Activated T-helper 2 cell treated with anti-CD3 and anti-CD28 coated beads, Interferon-gamma antibody, Interleukin-2, Interleukin-4, amounts not matched to agents 10 μg/mL and 5 μg/mL and 100 μg/mL, durations not matched to agents 14 hours and 24 hours and 36 hours (primary cell): ENCODE data around the gene GNG11. TPM values are rescaled to one million over a fixed set of nuclear protein-coding genes. Genes with fewer than 3 reads are reported as not detected.
"Not testable (repeated sequence)": the region's sequence is repeated elsewhere in the genome, so short reads cannot be mapped to it uniquely, and the experiment has no call there.

ENCODE experiments used
- DNase-seq: peaks from one replicate; pipeline ENCODE4 v3.0.0; 2021; ENCODE audit warnings: low spot score
- H3K27ac Mint-ChIP-seq: one replicate; pipeline ENCODE4 v1.8.0; 2021; ENCODE audit warnings: mixed read lengths
- H3K27me3 Mint-ChIP-seq: one replicate; pipeline ENCODE4 v1.8.0; 2021; ENCODE audit warnings: low read depth, mixed read lengths
- H3K36me3 Mint-ChIP-seq: one replicate; pipeline ENCODE4 v1.8.0; 2021; ENCODE audit warnings: low read depth, mixed read lengths
- H3K4me1 Mint-ChIP-seq: one replicate; pipeline ENCODE4 v1.8.0; 2021; ENCODE audit warnings: low read depth, mixed read lengths
- H3K4me3 Mint-ChIP-seq: one replicate; pipeline ENCODE4 v1.8.0; 2021; ENCODE audit warnings: low read depth, mild to moderate bottlenecking, moderate library complexity, mixed read lengths
- H3K9me3 Mint-ChIP-seq: one replicate; pipeline ENCODE4 v1.8.0; 2021; ENCODE audit warnings: mixed read lengths
- intact Hi-C: fragments of 100-400 bp; cut with micrococcal nuclease; formaldehyde crosslinking; loops from one replicate; pipeline ENCODE4 v1.15.1; 2023
- total RNA-seq: library from RNA; stranded (reverse); gene quantifications from 2 replicates; pipeline ENCODE4 v1.2.3, GENCODE V29; 2022

Gene GNG11
- total RNA-seq, 1 donor from 2014 or later, result not detected

DNA sequence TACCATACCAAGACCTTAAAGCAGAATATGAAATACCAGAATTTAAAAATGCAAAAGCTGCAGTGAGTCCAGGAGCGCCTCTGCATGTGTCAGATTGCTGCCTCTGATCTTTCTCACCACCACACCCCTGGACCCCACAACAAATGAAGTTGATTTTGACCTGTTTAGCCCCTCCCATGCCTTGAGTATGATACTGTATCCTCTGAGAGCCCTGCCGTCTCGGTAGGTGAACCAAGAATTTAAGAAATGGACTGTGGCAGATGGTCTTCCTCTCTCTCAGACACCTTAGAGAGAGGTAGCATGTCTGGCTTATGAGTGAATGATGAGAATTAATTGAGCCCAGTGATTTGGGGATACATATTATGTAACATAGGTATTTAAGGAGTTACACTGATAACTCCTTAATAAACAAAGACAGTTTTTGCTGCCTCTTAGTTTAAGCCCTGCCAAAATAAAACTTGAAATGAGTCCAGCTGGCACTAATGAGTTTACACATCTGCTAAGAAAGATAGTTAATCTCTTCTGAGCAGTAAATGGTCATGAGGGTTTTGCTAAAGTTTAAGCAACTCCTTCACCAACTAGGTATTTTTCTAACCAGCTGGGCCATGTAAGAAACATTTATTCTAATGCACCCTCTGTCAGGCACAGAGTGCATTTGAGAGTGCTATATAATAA lies 26.4 kb upstream of the GNG11 start:
- DNase-seq, result no peak
- intact Hi-C loops, result no loop called here
- no peak overlapping the region for H3K4me3 Mint-ChIP-seq

DNA sequence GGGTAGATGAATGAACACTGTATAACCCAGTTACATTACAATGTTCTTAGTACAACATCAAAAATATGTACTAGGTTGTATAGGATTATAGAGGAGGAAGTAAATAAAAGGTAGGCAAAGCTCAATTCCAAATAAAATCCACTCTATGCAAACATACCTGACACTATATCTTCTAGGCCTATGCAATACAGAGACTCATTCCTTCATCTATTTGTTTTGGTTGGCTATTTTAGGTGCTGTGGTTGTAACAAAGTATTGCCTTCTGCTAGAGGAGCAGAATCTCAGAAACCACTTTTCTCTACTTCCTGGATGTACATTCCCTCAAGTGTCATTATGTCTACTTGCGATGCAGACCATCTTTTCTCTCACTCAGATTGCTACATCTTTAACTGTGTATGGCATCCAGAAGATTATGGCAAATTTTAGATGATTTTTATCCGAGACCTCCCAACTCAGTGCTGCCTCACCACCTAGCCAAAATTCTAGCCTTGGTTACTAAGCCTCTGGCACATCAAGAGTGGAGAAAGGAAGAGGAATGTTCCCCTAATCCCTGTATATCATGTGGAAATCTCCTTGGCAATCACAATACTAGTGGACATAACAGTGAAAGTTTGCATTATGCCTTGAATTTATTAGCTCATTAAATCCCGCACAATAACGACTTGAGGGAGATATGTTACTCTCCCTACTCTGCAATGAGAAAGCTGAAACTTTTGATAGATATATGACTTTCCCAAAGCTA lies 25.5 kb upstream of the GNG11 start:
- no peak for DNase-seq
- no peaks in the 10 kb centered on the region for H3K36me3 Mint-ChIP-seq
- H3K27me3 Mint-ChIP-seq, result peaks cover 39% of the 10 kb centered on the region
- intact Hi-C loops, result no loop called here
- H3K4me3 Mint-ChIP-seq, result no peak overlapping the region
- H3K27ac Mint-ChIP-seq, result no peak overlapping the region
- H3K9me3 Mint-ChIP-seq, result no peaks in the 10 kb centered on the region
- no peaks in the 10 kb centered on the region for H3K4me1 Mint-ChIP-seq

More for the DNA sequence above, 26.4 kb upstream of the GNG11 start:
- Mint-ChIP-seq H3K9me3 (no peaks in the 10 kb centered on the region), H3K36me3 (no peaks in the 10 kb centered on the region), H3K4me1 (peaks cover 3% of the 10 kb centered on the region), H3K27me3 (peaks cover 45% of the 10 kb centered on the region), H3K27ac (no peak overlapping the region)

DNA sequence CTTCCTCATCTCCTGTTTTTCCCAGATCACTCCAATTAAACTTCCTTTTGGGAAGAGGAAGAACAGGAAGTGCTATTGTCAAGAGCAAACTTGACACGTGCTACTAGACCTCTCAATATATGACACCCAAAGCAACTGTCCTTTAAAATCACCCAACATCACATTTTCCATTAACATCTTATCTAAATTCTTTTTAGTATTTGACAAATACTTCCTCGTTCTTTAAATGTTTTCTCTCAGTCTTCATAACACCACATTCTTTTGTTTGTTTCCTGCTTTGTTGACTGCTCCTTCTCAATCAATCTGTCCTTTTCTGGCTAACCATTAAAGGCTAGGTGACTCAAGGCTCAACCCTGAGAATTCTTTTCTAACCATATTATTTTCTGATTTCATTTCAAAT lies 23.9 kb upstream of the GNG11 start:
- H3K4me3 Mint-ChIP-seq, result no peak overlapping the region
- no peak overlapping the region for H3K27ac Mint-ChIP-seq
- intact Hi-C loops, result no loop called here
- no peak for DNase-seq
- no peaks in the 10 kb centered on the region for H3K4me1 Mint-ChIP-seq
- no peaks in the 10 kb centered on the region for H3K36me3 Mint-ChIP-seq
- peaks cover 24% of the 10 kb centered on the region for H3K27me3 Mint-ChIP-seq
- no peaks in the 10 kb centered on the region for H3K9me3 Mint-ChIP-seq

DNA sequence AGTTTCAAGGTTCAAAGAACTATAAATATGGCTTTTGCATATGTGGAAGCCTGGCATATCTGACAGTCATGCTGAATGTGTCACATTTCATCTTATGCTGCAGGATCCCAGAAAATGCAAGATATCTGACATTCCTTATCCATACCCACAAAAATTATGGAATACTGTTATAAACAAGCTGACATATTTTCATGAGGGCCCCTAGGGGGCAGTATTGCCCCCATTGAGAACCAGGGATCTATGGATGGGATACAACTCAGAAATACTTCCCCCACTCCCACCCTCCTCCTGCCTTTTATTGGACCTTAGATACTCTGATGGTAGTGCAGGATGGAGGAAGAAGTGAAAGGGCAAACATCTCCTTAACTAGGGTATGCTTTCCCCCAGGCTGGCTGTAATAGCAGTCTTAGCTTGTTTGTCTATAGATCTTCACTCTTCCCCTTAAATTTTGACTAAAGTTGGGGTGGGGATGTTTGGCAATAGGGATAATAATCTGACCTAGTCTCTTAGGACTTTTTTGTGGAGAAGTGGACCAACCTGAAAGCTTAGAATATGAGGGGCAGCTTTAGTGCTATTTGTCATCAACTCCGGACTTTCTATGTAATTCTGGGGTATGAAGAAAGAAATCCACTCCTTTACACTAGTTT lies 18.6 kb upstream of the GNG11 start:
- intact Hi-C loops, result loop anchor here (1.0 to 10.0 kb wide), 3 partner anchors 184 to 492 kb away; no protein-coding TSS in a partner anchor
- DNase-seq, result no peak
- H3K36me3 Mint-ChIP-seq, result no peaks in the 10 kb centered on the region

DNA sequence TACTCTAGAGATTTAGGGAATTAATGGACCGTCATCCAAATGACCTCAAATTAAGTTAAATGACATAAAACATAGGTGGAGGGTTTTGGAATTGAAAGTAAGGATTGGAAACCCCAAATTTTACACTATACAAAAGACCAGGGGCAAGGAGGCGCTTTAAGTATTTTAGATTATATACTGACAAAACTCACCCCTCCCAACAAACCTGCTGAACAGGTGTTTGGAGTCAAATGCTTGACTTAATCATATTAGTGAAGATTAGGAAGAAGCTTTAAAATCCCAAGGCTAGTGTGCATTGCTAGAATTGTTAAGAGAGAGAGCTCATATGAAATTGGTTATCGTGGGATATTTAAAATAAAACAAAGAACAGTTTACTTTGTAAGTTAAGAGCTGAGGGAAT lies 15.3 kb upstream of the GNG11 start, which contains the start of gene GNGT1:
Gene GNGT1 (plus strand): TSS at position 301 of the 400 bp plus-strand sequence. CDS start 180 bp downstream, outside the sequence.
- Mint-ChIP-seq H3K9me3 (no peaks in the 10 kb centered on the region), H3K27ac (no peak within 1 kb of the TSS), H3K4me1 (no peaks in the 10 kb centered on the region), H3K27me3 (peaks cover 11% of the 10 kb centered on the region), H3K4me3 (no peak within 1 kb of the TSS), H3K36me3 (no peaks in the 10 kb centered on the region)
- intact Hi-C loops, result loop anchor here (10.0 kb wide), 1 partner anchor 369 kb away; no protein-coding TSS in a partner anchor
- DNase-seq, result no peak

More for the DNA sequence above, 18.6 kb upstream of the GNG11 start:
- Mint-ChIP-seq H3K9me3 (no peaks in the 10 kb centered on the region), H3K4me3 (no peak overlapping the region), H3K27me3 (peaks cover 17% of the 10 kb centered on the region), H3K4me1 (no peaks in the 10 kb centered on the region), H3K27ac (no peak overlapping the region)

DNA sequence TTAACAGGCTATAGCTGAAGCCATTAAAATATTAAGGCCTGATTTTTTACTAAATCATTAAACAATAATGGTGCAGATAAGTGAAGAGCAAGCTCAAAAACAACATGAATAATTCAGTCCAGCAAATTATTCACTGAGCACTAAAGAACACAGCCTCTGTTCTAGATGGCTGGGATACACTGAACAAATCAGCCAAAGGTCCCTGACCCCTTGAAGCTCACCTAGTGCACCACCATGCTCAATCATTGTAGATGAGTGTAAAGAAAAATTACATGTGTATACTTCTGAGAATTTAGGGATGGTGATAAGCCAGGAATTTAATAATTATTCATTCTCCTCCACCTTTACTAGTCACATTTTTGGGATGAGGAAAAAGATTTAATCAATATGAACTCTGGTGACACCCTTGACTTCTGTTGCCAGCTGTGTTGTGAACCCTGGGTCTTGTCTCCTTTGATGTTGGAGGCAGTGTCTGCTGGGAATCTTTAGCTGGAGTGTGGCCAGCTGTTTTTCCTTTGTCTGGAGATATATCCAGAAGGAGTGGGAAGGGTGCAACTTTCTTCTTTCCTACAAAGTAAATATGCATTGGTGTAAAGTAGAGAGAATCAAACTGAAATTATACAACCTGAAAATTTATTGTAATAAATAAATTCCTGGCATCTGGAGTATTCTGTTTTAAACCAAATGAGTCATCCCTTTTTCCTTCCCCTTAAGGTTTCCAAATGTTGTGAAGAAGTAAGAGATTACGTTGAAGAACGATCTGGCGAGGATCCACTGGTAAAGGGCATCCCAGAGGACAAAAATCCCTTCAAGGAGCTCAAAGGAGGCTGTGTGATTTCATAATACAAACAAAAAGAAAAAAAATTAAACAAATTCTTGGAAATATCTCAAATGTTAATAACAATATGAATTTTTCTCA lies 11.2 kb upstream of the GNG11 start:
- Mint-ChIP-seq H3K9me3 (no peaks in the 10 kb centered on the region), H3K27ac (no peak overlapping the region), H3K27me3 (peaks cover 8% of the 10 kb centered on the region), H3K4me1 (no peaks in the 10 kb centered on the region), H3K4me3 (no peak overlapping the region), H3K36me3 (no peaks in the 10 kb centered on the region)
- no peak for DNase-seq
- intact Hi-C loops, result no loop called here

DNA sequence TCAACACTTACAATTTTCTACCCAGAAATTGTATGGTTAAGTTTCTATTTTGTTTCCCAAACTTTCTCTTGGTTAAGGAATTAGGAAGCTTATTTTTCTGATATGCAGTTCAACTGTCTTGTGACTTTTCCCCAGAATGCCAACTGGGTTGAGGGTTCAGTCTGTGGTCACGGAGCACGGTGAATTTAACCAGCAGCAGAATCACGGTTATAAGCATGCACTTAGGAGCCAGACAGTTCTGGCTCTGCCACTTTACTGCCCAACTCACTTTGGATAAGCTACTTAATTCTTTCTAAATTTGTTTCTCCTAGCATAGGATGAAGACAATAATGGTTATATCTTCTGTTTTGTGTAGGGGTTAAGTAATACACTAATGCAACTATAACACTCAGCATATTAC lies 10.3 kb upstream of the GNG11 start:
- H3K27me3 Mint-ChIP-seq, H3K36me3 Mint-ChIP-seq, intact Hi-C loops, H3K27ac Mint-ChIP-seq, H3K9me3 Mint-ChIP-seq, DNase-seq, H3K4me3 Mint-ChIP-seq, H3K4me1 Mint-ChIP-seq: not testable (repeated sequence)

DNA sequence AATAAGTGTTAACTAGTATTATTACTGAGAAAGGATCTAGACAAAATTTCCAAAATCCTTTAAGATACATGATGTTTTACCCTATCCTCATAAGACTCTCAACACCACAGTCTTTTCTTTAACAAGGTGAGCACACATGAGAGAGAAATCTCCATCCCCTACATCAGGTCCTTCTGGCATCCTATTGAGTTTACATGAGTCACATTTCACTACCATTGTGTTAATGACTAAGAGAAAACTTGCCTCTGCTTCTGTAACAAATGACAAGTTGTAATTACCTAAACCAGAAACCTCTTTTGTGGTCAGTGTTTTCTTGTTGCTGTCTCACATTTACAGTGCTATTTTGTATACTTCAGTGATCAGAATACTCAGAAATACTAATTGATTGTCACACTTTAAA lies 9.9 kb upstream of the GNG11 start:
- DNase-seq, H3K4me1 Mint-ChIP-seq, H3K9me3 Mint-ChIP-seq, H3K4me3 Mint-ChIP-seq, intact Hi-C loops, H3K36me3 Mint-ChIP-seq, H3K27ac Mint-ChIP-seq: not testable (repeated sequence)
- H3K27me3 Mint-ChIP-seq, result peaks cover 11% of the 10 kb centered on the region

DNA sequence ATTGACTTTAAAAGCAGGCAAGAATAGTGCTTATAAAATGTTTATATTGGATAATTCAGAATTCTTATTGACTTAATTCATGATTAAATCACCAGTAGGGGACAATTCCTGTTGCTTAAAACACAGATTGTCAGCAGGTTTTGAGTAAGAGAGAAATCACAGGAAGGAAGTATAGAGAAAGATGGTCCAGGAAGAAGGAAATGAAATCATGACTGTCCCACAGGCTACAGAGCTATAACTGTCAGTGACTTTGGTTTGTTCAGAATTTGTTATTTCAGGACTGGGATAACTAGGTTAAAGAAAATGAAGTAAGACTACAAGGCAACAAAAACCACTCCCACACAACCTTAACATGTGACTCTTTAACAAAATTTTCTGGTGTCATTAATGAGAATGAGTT lies 8.3 kb upstream of the GNG11 start:
- no peaks in the 10 kb centered on the region for H3K4me1 Mint-ChIP-seq
- DNase-seq, result no peak
- intact Hi-C loops, result no loop called here
- no peaks in the 10 kb centered on the region for H3K36me3 Mint-ChIP-seq
- no peak overlapping the region for H3K27ac Mint-ChIP-seq
- peaks cover 14% of the 10 kb centered on the region for H3K27me3 Mint-ChIP-seq
- H3K9me3 Mint-ChIP-seq, result no peaks in the 10 kb centered on the region
- H3K4me3 Mint-ChIP-seq, result no peak overlapping the region

DNA sequence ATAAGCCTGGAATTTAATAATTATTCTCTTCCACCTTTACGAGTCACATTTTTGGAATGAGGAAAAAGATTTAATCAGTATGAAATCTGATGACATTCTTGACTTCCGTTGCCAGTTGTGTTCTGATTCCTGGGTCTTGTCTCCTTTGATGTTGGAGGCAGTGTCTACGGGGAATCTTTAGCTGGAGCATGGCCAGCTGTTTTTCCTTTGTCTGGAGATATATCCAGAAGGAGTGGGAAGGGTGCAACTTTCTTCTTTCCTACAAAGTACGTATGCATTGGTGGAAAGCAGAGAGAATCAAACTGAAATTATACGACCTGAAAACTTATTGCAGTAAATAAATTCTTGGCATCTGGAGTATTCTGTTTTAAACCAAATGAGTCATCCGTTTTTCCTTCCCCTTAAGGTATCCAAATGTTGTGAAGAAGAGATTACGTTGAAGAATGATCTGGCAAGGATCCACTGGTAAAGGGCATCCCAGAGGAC lies 6.9 kb upstream of the GNG11 start:
- DNase-seq, result no peak
- Mint-ChIP-seq H3K4me1 (no peaks in the 10 kb centered on the region), H3K36me3 (no peaks in the 10 kb centered on the region), H3K4me3 (no peak overlapping the region), H3K27me3 (peaks cover 14% of the 10 kb centered on the region), H3K27ac (no peak overlapping the region), H3K9me3 (no peaks in the 10 kb centered on the region)
- intact Hi-C loops, result no loop called here

DNA sequence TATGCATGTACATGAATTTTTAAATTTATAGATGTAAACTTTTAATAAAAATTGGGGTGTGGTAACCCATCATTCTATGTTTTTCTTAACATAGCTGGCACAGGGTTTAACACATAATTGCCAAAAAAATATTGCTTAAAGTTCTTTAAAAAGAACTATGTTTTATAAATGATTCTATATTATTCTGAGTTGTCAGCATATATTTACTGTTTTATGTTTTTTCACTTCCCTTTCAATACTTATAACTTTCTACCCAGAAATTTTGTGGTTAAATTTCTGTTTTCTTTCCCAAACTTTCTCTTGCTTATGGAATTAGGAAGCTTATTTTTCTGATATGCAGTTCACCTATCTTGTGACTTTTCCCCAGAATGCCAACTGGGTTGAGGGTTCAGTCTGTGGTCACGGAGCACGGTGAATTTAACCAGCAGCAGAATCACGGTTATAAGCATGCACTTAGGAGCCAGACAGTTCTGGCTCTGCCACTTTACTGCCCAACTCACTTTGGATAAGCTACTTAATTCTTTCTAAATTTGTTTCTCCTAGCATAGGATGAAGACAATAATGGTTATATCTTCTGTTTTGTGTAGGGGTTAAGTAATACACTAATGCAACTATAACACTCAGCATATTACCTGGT lies 6.2 kb upstream of the GNG11 start:
- H3K27ac Mint-ChIP-seq, H3K9me3 Mint-ChIP-seq, H3K36me3 Mint-ChIP-seq, H3K4me1 Mint-ChIP-seq, DNase-seq, H3K4me3 Mint-ChIP-seq, intact Hi-C loops: not testable (repeated sequence)
- H3K27me3 Mint-ChIP-seq, result peaks cover 15% of the 10 kb centered on the region

DNA sequence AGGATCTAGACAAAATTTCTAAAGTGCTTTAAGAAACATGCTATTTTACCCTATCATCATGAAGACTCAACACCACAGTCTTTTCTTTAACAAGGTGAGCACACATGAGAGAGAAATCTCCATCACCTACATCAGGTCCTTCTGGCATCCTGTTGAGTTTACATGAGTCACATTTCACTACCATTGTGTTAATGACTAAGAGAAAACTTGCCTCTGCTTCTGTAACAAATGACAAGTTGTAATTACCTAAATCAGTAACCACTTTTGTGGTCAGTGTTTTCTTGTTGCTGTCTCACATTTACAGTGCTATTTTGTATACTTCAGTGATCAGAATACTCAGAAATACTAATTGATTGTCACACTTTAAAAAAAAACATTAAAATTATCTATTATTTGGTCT lies 5.6 kb upstream of the GNG11 start:
- H3K27ac Mint-ChIP-seq, H3K36me3 Mint-ChIP-seq, DNase-seq, H3K9me3 Mint-ChIP-seq, H3K4me3 Mint-ChIP-seq, H3K4me1 Mint-ChIP-seq, intact Hi-C loops: not testable (repeated sequence)
- peaks cover 15% of the 10 kb centered on the region for H3K27me3 Mint-ChIP-seq
